Stromal cell of bone marrow (primary cell): Measurements from ENCODE around the gene BICRAL.
"Not testable (repeated sequence)": the region's sequence is repeated elsewhere in the genome, so short reads cannot be mapped to it uniquely, and the experiment has no call there.

Source experiments
- DNase-seq: peaks from one replicate; pipeline ENCODE4 v3.0.0-alpha.2; 2012; ENCODE audit warnings: low read depth

BICRAL gene, protein sequence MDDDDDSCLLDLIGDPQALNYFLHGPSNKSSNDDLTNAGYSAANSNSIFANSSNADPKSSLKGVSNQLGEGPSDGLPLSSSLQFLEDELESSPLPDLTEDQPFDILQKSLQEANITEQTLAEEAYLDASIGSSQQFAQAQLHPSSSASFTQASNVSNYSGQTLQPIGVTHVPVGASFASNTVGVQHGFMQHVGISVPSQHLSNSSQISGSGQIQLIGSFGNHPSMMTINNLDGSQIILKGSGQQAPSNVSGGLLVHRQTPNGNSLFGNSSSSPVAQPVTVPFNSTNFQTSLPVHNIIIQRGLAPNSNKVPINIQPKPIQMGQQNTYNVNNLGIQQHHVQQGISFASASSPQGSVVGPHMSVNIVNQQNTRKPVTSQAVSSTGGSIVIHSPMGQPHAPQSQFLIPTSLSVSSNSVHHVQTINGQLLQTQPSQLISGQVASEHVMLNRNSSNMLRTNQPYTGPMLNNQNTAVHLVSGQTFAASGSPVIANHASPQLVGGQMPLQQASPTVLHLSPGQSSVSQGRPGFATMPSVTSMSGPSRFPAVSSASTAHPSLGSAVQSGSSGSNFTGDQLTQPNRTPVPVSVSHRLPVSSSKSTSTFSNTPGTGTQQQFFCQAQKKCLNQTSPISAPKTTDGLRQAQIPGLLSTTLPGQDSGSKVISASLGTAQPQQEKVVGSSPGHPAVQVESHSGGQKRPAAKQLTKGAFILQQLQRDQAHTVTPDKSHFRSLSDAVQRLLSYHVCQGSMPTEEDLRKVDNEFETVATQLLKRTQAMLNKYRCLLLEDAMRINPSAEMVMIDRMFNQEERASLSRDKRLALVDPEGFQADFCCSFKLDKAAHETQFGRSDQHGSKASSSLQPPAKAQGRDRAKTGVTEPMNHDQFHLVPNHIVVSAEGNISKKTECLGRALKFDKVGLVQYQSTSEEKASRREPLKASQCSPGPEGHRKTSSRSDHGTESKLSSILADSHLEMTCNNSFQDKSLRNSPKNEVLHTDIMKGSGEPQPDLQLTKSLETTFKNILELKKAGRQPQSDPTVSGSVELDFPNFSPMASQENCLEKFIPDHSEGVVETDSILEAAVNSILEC

GRCh38 chr6:42781796-42782688 is at the start of gene BICRAL:
TSS of gene BICRAL (plus strand) at chr6:42782052. CDS start at chr6:42822023, 39,971 bp downstream.
- DNase-seq: peak; percentile 79

- DNase-seq: not testable (repeated sequence)
Observed at GRCh38 chr6:42733867-42734481, 47.9 kb upstream of the BICRAL start.

- DNase-seq: no peak
Observed at GRCh38 chr6:42735976-42736375, 45.9 kb upstream of the BICRAL start.

DNA sequence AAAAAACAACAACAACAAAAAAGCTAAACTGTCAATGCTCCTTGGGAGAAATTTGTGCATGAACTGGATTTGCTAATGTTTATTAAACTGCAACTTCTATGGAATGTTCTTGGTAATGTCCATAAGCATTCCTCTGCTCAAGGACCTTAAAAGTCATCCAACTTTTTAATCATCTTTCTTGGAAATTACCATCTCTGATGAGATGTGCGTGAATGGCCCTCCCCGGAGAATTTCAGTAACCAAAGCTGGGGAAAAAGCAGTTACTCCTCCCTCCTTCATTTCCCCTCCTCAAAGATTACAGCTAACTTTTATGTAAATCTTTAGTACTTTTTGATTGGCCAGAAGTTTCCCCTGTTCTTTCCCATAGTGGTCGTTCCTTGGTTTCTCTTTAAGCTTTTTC is 41.1 kb upstream of the BICRAL start:
- peak; percentile 57 for DNase-seq

- no peak for DNase-seq
Observed at GRCh38 chr6:42742116-42742894, 39.5 kb upstream of the BICRAL start.

GRCh38 chr6:42744351-42744893 is 37.4 kb upstream of the BICRAL start:
- DNase-seq: no peak

DNA sequence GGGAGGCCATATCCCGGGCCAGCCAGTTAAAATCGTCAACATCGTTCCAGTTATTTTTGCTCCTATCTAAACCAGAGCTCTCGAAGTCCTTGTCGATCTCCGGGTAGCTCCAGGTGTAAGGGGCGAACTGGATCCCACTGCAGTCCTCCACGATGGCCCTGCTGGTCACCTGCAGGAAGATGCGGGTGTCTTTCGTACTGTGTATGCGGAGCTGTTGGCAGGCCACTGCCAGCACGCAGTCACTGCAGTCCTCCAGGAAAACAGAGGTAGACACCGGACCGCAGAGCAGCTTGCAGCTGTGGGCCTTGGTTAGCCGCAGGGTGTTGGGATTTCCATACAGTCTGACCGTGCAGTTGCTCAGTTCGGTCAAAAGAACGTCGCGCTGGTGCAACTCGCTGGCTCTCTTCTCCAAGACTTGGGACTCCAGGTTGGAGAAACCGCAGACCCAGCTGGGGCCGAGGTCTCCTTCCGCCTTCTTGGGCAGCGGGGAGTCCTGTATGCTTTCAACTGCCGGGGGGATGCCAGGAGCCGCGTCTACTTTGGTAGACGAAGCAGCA is 36.7 kb upstream of the BICRAL start:
- DNase-seq: no peak

GRCh38 chr6:42745640-42746462 is 36.0 kb upstream of the BICRAL start, which contains the start of gene TBCC:
TSS of gene TBCC (minus strand) at chr6:42746103. CDS start at chr6:42746073, 30 bp downstream.
- peak; percentile 99 for DNase-seq

DNA sequence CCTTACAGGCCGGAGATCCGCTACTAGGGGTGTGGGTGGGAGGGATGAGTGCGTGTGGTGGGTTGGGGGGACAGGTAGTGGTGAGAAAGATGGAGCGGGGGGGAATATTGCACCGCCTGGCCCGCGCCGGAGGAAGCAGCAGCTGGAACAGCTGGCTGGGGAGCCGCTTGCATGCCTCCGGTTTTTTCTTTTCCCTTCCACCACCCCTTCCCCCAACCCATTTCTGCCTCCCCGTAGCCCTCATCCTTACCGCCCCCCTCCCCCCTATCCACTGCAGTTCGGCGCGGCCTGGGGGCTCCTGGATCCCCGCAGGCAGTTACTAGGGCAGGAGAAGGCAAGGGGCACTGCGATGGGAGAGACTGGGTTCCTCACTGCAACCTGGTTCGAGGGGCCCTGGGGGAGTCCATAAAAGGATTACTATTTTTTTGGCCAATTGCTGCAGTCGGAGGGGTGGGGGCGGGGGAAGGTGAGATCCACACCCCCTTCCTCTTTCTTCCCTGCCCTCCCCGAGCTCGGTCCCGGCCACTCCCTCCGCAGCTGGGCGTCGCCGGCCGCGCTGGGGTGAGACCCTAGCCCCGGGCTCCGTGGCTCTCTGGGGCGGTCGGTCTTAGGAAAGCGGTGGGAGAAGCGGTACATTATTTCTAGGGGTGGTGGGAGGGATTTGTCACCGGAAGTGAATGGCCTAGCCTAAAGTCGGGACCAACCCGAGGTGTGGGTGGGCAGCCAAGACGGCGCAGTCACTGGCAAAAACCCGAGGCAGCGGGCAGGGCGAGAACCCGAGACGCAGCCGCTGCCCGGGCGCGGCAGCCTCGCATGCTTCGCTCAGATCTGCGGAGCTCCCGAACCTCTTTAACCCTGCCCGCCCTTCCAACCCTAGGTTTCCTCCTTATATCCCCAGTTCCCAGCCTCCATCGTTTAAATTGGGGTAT is 35.1 kb upstream of the BICRAL start:
- DNase-seq: peak; percentile 69

DNA sequence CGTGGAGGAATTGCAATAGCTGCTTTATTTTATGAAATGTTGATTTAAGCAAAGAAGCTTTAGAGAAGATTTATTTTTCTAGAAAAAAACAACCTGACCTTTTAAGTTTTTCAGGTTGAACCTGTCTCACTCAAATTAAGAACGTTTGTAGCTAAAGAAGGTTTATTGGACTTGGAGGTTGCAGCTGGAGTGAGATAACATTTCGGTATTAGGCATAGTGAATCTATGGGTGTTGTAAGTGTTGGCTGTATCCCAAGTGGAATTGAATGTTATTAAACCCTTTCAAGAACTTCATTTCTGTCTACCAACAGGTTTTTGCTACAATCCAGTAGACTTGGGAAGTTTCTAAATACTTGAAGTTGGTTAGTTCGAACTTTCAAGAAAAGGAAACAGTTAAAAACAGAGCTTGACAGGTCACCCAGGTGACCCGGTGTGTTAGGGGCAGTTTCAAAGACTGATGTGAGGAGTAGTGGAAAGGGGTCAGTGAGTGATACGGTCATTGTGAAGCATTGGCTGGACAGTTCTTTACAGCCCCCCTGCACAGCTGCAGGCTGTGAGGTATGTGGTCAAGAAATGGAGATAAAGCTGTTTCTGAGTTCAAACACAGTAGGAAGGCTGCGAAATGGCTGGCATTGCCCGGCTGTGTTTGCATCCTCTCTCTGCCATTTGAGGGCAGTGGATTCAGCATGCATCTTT is 33.5 kb upstream of the BICRAL start:
- no peak for DNase-seq

DNA sequence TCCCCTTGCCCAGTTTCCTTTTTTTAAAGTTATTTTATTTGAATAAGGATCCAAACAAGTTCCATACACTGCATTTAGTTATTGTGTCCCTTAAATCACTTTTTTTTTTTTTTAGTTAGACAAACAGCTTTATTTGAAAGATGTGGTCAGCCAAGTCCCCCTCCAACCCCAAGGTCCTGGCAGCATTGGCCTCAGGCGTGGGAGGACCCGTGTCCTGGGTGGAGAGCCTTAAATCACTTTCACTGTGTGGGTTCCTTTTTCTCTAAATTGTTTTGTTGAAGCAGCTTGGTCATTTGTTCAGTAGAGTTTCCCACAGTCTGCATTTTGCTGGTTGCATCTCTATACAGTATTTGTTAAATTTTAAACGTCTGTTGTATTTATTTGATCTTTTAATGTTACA is 30.8 kb upstream of the BICRAL start:
- DNase-seq: no peak

- DNase-seq: no peak
Observed at GRCh38 chr6:42754759-42755158, 27.1 kb upstream of the BICRAL start.

DNA sequence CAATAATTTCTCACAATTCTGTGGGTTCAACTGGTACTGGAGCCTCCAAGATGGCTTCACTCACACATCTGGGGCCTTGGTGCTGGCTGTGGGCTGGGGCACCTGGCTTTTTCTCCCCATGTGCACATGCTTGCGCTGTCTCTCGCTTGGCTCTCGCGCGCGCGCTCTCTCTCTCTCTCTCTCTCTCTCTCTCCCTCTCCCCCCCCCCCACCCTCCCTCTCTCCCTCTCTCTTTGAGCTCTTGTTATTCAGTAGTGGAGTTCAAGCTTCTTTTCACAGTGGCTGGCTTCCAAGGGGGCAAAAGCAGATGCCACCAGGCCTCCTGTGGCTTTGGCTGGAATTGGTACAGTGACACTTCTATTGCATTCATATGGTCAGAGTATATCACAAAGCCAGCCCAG is 25.1 kb upstream of the BICRAL start:
- no peak for DNase-seq

GRCh38 chr6:42758756-42759430 is 23.0 kb upstream of the BICRAL start:
- no peak for DNase-seq

- DNase-seq: no peak
Observed at GRCh38 chr6:42761287-42762067, 20.4 kb upstream of the BICRAL start.
